GM21515 (cell line): ENCODE data around the gene SERPINH1.

Experiments used
- ATAC-seq: cut with Tn5 transposase; IDR thresholded peaks from one replicate; pipeline ENCODE4 v1.9.1; 2021; ENCODE audit not compliant: unreplicated experiment

Gene SERPINH1

GRCh38 chr11:75554258-75555022, 7.6 kb upstream of the SERPINH1 start:
- ATAC-seq: no peak

- ATAC-seq: no peak
Measured at GRCh38 chr11:75555079-75555811, 6.8 kb upstream of the SERPINH1 start.

GRCh38 chr11:75556275-75556674, 5.8 kb upstream of the SERPINH1 start:
- ATAC-seq: no peak

GRCh38 chr11:75557666-75558494, 4.2 kb upstream of the SERPINH1 start:
- no peak for ATAC-seq

GRCh38 chr11:75558939-75559843, 2.9 kb upstream of the SERPINH1 start:
- no peak for ATAC-seq

- ATAC-seq: no peak
Measured at GRCh38 chr11:75560644-75561043, 1.4 kb upstream of the SERPINH1 start.

GRCh38 chr11:75561426-75562047, 516 bp upstream of the SERPINH1 start:
- no peak for ATAC-seq

- ATAC-seq: no peak
Measured at GRCh38 chr11:75562836-75563484, 907 bp downstream of the SERPINH1 start.

GRCh38 chr11:75563501-75563977, 1.5 kb downstream of the SERPINH1 start:
- ATAC-seq: no peak

GRCh38 chr11:75563978-75564552, 2.0 kb downstream of the SERPINH1 start:
- no peak for ATAC-seq

GRCh38 chr11:75565221-75565814, 3.3 kb downstream of the SERPINH1 start:
- ATAC-seq: no peak

GRCh38 chr11:75565916-75566762, 4.1 kb downstream of the SERPINH1 start:
- ATAC-seq: no peak

GRCh38 chr11:75566763-75567279, 4.8 kb downstream of the SERPINH1 start:
- ATAC-seq: no peak

- no peak for ATAC-seq
Measured at GRCh38 chr11:75567971-75568370, 5.9 kb downstream of the SERPINH1 start.

GRCh38 chr11:75568616-75569219, 6.7 kb downstream of the SERPINH1 start:
- ATAC-seq: no peak

- ATAC-seq: no peak
Measured at GRCh38 chr11:75570559-75571139, 8.6 kb downstream of the SERPINH1 start.

- no peak for ATAC-seq
Measured at GRCh38 chr11:75571625-75572024, 9.6 kb downstream of the SERPINH1 start.
